Neural cell (in vitro differentiated cells): Measurements from ENCODE around the gene MT1M.

ENCODE experiments used
- CTCF ChIP-seq: fragments of 450-650 bp; IDR thresholded peaks from 2 replicates; pipeline ENCODE4 v1.5.1; 2014; ENCODE audit warnings: antibody characterized with exemption, mild to moderate bottlenecking, moderate library complexity; ENCODE audit not compliant: poor library complexity, severe bottlenecking
- EP300 ChIP-seq: fragments of 450-650 bp; conservative IDR thresholded peaks from 2 replicates; pipeline ENCODE4 v1.6.1; 2014; ENCODE audit warnings: antibody characterized with exemption, mild to moderate bottlenecking, moderate library complexity; ENCODE audit not compliant: poor library complexity, severe bottlenecking
- EZH2 ChIP-seq: fragments of 200-600, 300-800 bp; shearing (Covaris generic), sonication (generic); IDR thresholded peaks from 2 replicates; pipeline ENCODE4 v1.6.1; 2014; ENCODE audit warnings: antibody characterized with exemption, low read length, borderline replicate concordance, mild to moderate bottlenecking; ENCODE audit not compliant: insufficient read depth, poor library complexity, severe bottlenecking
- MXI1 ChIP-seq: fragments of 450-650 bp; conservative IDR thresholded peaks from 2 replicates; pipeline ENCODE4 v1.6.1; 2014; ENCODE audit warnings: antibody characterized with exemption, mild to moderate bottlenecking; ENCODE audit not compliant: poor library complexity, severe bottlenecking
- RAD21 ChIP-seq: fragments of 450-650 bp; conservative IDR thresholded peaks from 2 replicates; pipeline ENCODE4 v1.6.1; 2014; ENCODE audit warnings: antibody characterized with exemption, mild to moderate bottlenecking, moderate library complexity
- TAF1 ChIP-seq: IDR thresholded peaks from 2 replicates; pipeline ENCODE4 v1.6.1; 2012; ENCODE audit warnings: low read depth

- TF ChIP-seq CTCF (no peak), EP300 (no peak), TAF1 (no peak), RAD21 (no peak), MXI1 (no peak), EZH2 (no peak)
Measured at GRCh38 chr16:56608043-56608875, 24.2 kb upstream of the MT1M start, which contains the start of gene MT2A.
